ENCODE data around the gene SORD. TPM values are rescaled to one million over a fixed set of nuclear protein-coding genes. Genes with fewer than 3 reads are reported as not detected.

SORD gene
- 20.5 TPM for total RNA-seq

GRCh38 chr15:45022871-45023658 lies at the start of gene SORD:
TSS of gene SORD (plus strand) at chr15:45023195. CDS start at chr15:45023284, 89 bp downstream.

GRCh38 chr15:45114076-45114750 lies 91.2 kb downstream of the SORD start, which contains the start of the genes DUOX2 and DUOXA2:
TSS of gene DUOX2 (minus strand) at chr15:45114172. CDS start at chr15:45113411, 761 bp downstream.
TSS of gene DUOXA2 (plus strand) at chr15:45114326. CDS start at chr15:45114606, 280 bp downstream.

Small RNA genes within 50 kb of the gene (small RNA-seq; reads per million reads assigned to genes)
- gene RF00019 (ENCODE audit: low replicate concordance), result not detected
- not detected for gene RNU1-78P (ENCODE audit: low replicate concordance)
- gene RNU6-966P (ENCODE audit: low replicate concordance), result not detected

Other genes with a start within 250 kb of the SORD start
- not detected for gene TERB2, start 66.5 kb upstream of the SORD start, total RNA-seq
- 0.06 TPM for gene DUOX2, start 91.0 kb downstream of the SORD start, total RNA-seq
- not detected for gene DUOXA2, start 91.1 kb downstream of the SORD start, total RNA-seq
- 0.93 TPM for gene DUOXA1, start 106.7 kb downstream of the SORD start, total RNA-seq
- gene DUOX1, start 106.8 kb downstream of the SORD start, total RNA-seq, result 1.8 TPM
- gene SHF, start 164.8 kb downstream of the SORD start, total RNA-seq, result 9.1 TPM
- 0.23 TPM for gene SLC28A2, start 229.0 kb downstream of the SORD start, total RNA-seq

All from metanephros (tissue), 2 donors.